HCT116 (cell line): ENCODE measurements around the gene STUM.

Experiments
- SP1 ChIP-seq: IDR thresholded peaks from 2 replicates; pipeline ENCODE4 v1.6.1; 2012; ENCODE audit warnings: low read depth
- TF ChIP-seq, protein P1 (sequence below): IDR thresholded peaks from 2 replicates; pipeline ENCODE4 v1.6.1; 2011; ENCODE audit warnings: mild to moderate bottlenecking, low read length, moderate library complexity; ENCODE audit not compliant: insufficient replicate concordance; ENCODE audit errors: extremely low read depth
- TF ChIP-seq, protein P2 (sequence below), 3 experiments: fragments of 200-600 bp in 1 of 3; sonication (generic) in 1 of 3; IDR thresholded peaks in 2 of 3; conservative IDR thresholded peaks in 1 of 3; 2 replicates each; pipeline ENCODE4 v1.5.1; 2012 to 2017; ENCODE audit warnings: low read depth in 2 of 3, low read length in 2 of 3, antibody characterized with exemption in 1 of 3, borderline replicate concordance in 1 of 3, control low read depth in 1 of 3, mild to moderate bottlenecking in 1 of 3, mixed read lengths in 1 of 3, mixed run types in 1 of 3, moderate library complexity in 1 of 3; ENCODE audit not compliant: insufficient read depth in 1 of 3
- TF ChIP-seq, protein P3 (sequence below): IDR thresholded peaks from 2 replicates; pipeline ENCODE4 v1.6.1; 2012

DNA sequence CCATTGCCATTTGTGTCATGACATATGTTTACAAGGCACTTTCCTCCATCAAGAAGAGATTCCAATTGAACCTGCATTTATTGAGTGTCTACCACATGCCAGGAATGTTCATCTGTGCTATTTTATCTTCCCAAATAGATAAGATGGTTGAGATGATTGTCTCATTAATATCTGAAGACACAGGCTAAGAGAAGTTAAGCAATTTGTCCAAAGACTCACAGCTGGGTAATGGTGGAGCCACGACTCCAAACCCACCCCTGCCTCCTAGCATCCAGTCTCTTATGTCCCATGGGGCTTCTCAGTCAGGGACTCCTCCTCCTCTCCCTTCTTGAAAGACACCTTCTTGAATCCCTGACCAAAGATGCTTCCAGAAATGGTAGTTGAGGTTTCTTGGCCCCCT is 68.1 kb downstream of the STUM start:
- TF ChIP-seq, protein P1, sequence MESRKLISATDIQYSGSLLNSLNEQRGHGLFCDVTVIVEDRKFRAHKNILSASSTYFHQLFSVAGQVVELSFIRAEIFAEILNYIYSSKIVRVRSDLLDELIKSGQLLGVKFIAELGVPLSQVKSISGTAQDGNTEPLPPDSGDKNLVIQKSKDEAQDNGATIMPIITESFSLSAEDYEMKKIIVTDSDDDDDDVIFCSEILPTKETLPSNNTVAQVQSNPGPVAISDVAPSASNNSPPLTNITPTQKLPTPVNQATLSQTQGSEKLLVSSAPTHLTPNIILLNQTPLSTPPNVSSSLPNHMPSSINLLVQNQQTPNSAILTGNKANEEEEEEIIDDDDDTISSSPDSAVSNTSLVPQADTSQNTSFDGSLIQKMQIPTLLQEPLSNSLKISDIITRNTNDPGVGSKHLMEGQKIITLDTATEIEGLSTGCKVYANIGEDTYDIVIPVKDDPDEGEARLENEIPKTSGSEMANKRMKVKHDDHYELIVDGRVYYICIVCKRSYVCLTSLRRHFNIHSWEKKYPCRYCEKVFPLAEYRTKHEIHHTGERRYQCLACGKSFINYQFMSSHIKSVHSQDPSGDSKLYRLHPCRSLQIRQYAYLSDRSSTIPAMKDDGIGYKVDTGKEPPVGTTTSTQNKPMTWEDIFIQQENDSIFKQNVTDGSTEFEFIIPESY = no peak
- TF ChIP-seq, protein P2, sequence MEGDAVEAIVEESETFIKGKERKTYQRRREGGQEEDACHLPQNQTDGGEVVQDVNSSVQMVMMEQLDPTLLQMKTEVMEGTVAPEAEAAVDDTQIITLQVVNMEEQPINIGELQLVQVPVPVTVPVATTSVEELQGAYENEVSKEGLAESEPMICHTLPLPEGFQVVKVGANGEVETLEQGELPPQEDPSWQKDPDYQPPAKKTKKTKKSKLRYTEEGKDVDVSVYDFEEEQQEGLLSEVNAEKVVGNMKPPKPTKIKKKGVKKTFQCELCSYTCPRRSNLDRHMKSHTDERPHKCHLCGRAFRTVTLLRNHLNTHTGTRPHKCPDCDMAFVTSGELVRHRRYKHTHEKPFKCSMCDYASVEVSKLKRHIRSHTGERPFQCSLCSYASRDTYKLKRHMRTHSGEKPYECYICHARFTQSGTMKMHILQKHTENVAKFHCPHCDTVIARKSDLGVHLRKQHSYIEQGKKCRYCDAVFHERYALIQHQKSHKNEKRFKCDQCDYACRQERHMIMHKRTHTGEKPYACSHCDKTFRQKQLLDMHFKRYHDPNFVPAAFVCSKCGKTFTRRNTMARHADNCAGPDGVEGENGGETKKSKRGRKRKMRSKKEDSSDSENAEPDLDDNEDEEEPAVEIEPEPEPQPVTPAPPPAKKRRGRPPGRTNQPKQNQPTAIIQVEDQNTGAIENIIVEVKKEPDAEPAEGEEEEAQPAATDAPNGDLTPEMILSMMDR (IDR thresholded peaks at IDR 0.05 in 2 of 3, conservative IDR thresholded peaks at IDR 0.05 in 1 of 3; ENCODE audit: borderline replicate concordance in 1 of 3, insufficient read depth in 1 of 3, low read depth in 2 of 3, low read length in 2 of 3) = no peak
- TF ChIP-seq, protein P3, sequence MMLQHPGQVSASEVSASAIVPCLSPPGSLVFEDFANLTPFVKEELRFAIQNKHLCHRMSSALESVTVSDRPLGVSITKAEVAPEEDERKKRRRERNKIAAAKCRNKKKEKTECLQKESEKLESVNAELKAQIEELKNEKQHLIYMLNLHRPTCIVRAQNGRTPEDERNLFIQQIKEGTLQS = no peak
- TF ChIP-seq SP1 = no peak
